GM12878 (cell line): Measurements from ENCODE around the gene COG7. TPM values are rescaled to one million over a fixed set of nuclear protein-coding genes. Genes with fewer than 3 reads are reported as not detected.
"Not testable (repeated sequence)": the region's sequence is repeated elsewhere in the genome, so short reads cannot be mapped to it uniquely, and the experiment has no call there.

ENCODE experiments used
- ATAC-seq: fragments of 200-7000 bp; cut with Tn5 transposase; 3 replicates; pipeline ENCODE4 v1.9.1; 2020; ENCODE audit warnings: mild to moderate bottlenecking, moderate library complexity
- BruUV-seq: library from RNA; stranded (reverse); fragments of 400-500 nt; replicated peaks from 2 replicates; lab custom pipeline; 2021; lab: Mats Ljungman, UMichigan
- CTCF ChIA-PET: fragments of 300-600 bp; sonication (Branson Sonifier 250); formaldehyde crosslinking; extraction: SDS; loops from one replicate; lab custom pipeline; 2021; ENCODE audit warnings: inconsistent platforms; lab: Yijun Ruan, JAX
- POLR2A ChIA-PET: fragments of 350-600 bp; formaldehyde crosslinking; extraction: SDS; loops from one replicate; lab custom pipeline; 2021; ENCODE audit warnings: inconsistent platforms; lab: Charles Lee
- RAD21 ChIA-PET: fragments of 300-600 bp; sonication (Branson Sonifier 250); formaldehyde crosslinking; loops from one replicate; lab custom pipeline; 2023; ENCODE audit warnings: antibody characterized with exemption; ENCODE audit not compliant: unreplicated experiment; lab: Charles Lee
- SMC1A ChIA-PET: fragments of 300-600 bp; sonication (Branson Sonifier 250); formaldehyde crosslinking; loops from one replicate; lab custom pipeline; 2023; ENCODE audit not compliant: unreplicated experiment, uncharacterized antibody; lab: Charles Lee
- DNase-seq: peaks from one replicate; pipeline ENCODE4 v3.0.0-alpha.2; 2011; ENCODE audit warnings: low read depth, low spot score
- FAIRE-seq: peaks from 3 replicates; lab custom pipeline; 2011; peaks lifted over from hg19 to GRCh38; lab: Jason Lieb, UNC
- H2AFZ ChIP-seq: 2 replicates; pipeline ENCODE4 v1.6.0; 2011; ENCODE audit warnings: low read depth, low read length, control low read depth; ENCODE audit not compliant: control insufficient read depth
- H3K27ac ChIP-seq: 2 replicates; pipeline ENCODE4 v1.5.1; 2011; ENCODE audit warnings: control low read depth; ENCODE audit not compliant: control insufficient read depth, insufficient read depth
- H3K27me3 ChIP-seq, 2 experiments: replicated peaks in 1 of 2; 2 replicates each; pipeline versions ENCODE4 v1.6.0 to v1.6.1; 2011; ENCODE audit warnings: low read length in 1 of 2; ENCODE audit not compliant: control insufficient read depth in 2 of 2, insufficient read depth in 2 of 2
- H3K36me3 ChIP-seq, 2 experiments: 2 replicates each; pipeline ENCODE4 v1.5.1; 2011; ENCODE audit warnings: low read length in 1 of 2; ENCODE audit not compliant: control insufficient read depth in 2 of 2, insufficient read depth in 2 of 2
- H3K4me1 ChIP-seq: 2 replicates; pipeline ENCODE4 v1.6.1; 2011; ENCODE audit warnings: mild to moderate bottlenecking, low read length, moderate library complexity, mixed read lengths; ENCODE audit not compliant: control insufficient read depth, insufficient read depth
- H3K4me2 ChIP-seq: 2 replicates; pipeline ENCODE4 v1.6.0; 2011; ENCODE audit warnings: control low read depth; ENCODE audit not compliant: control insufficient read depth, insufficient read depth
- H3K4me3 ChIP-seq: fragments of 200-600 bp; sonication (generic); 2 replicates; pipeline ENCODE4 v1.5.1; 2016
- H3K79me2 ChIP-seq: 2 replicates; pipeline ENCODE4 v1.6.0; 2011; ENCODE audit warnings: low read length; ENCODE audit not compliant: control insufficient read depth, insufficient read depth
- H3K9ac ChIP-seq: 2 replicates; pipeline ENCODE4 v1.8.0; 2011; ENCODE audit warnings: low read length, control low read depth, mixed read lengths; ENCODE audit not compliant: control insufficient read depth, insufficient read depth
- H3K9me3 ChIP-seq: replicated peaks from 3 replicates; pipeline ENCODE4 v1.5.1; 2011; ENCODE audit warnings: mild to moderate bottlenecking, low read length; ENCODE audit not compliant: control insufficient read depth, insufficient read depth
- H4K20me1 ChIP-seq: 2 replicates; pipeline ENCODE4 v1.6.0; 2011; ENCODE audit not compliant: control insufficient read depth, insufficient read depth
- BCL3 ChIP-seq: IDR thresholded peaks from 2 replicates; pipeline ENCODE4 v1.6.1; 2011; ENCODE audit warnings: borderline replicate concordance, low read depth, mild to moderate bottlenecking, moderate library complexity, low read length; ENCODE audit not compliant: insufficient read depth, poor library complexity, severe bottlenecking
- PBX3 ChIP-seq: IDR thresholded peaks from 2 replicates; pipeline ENCODE4 v1.6.1; 2011; ENCODE audit warnings: mild to moderate bottlenecking, low read depth, low read length, moderate library complexity; ENCODE audit not compliant: insufficient replicate concordance
- WGBS: methylation state at CpG from one replicate; pipeline ENCODE4 v1.1.6; 2016; ENCODE audit warnings: low lambda C conversion rate; ENCODE audit not compliant: insufficient replicate concordance, insufficient coverage; ENCODE audit errors: missing lambda C conversion rate; 5-methylcytosine and 5-hydroxymethylcytosine counted together
- in situ Hi-C: fragments of 300-500 bp; cut with MboI; formaldehyde crosslinking; loops from 9 replicates; pipeline ENCODE4 v1.14.3; 2018; ENCODE audit warnings: mixed read lengths
- intact Hi-C: fragments of 100-400 bp; cut with micrococcal nuclease; formaldehyde crosslinking; loops from one replicate; pipeline ENCODE4 v1.14.2; 2022; ENCODE audit not compliant: unreplicated experiment
- polyA plus RNA-seq, 11 experiments: library from polyadenylated mRNA; depleted of rRNA in 4 of 11; unstranded in 6 of 11; stranded (reverse) in 5 of 11; fragments of >200 nt; fragmentation: Nextera tagmentation in 4 of 11; fragmentation: Illumina TruSeq in 1 of 11; extraction: Ambion mirVana in 4 of 11; extraction: Trizol in 1 of 11; gene quantifications; 1 replicate in 1 of 11; 2 replicates in 10 of 11; pipeline versions ENCODE4 v1.2.1 to v1.2.3, GENCODE V29; 2011 to 2016; ENCODE audit warnings: inconsistent platforms in 2 of 11, missing spikeins in 2 of 11, low read depth in 1 of 11
- total RNA-seq, 4 experiments: library from RNA; depleted of rRNA in 3 of 4; stranded (reverse); fragments of >200 nt in 3 of 4; fragmentation: Illumina TruSeq in 1 of 4; extraction: Trizol in 1 of 4; gene quantifications; 2 replicates each; pipeline versions ENCODE4 v1.2.1 to v1.2.3, GENCODE V29; 2013 to 2021

Gene COG7
- total and polyA plus RNA-seq, 10 of the 15 experiments (the other 5 are each of a cell fraction or from before 2014, with no cell fraction given), result 2.9 to 24.0 (median 10.0) TPM

GRCh38 chr16:23381702-23382101 is 71.3 kb downstream of the COG7 start:
- H3K4me3 ChIP-seq, RAD21 ChIA-PET, H3K27me3 ChIP-seq, intact Hi-C loops, H3K36me3 ChIP-seq, H3K9ac ChIP-seq, H2AFZ ChIP-seq, in situ Hi-C loops, H3K79me2 ChIP-seq, H3K4me1 ChIP-seq, ATAC-seq, H3K27ac ChIP-seq, FAIRE-seq, H3K9me3 ChIP-seq, POLR2A ChIA-PET, H4K20me1 ChIP-seq, H3K4me2 ChIP-seq, BruUV-seq, DNase-seq: not testable (repeated sequence)
- SMC1A ChIA-PET, result interaction anchor here (1.2 to 1.8 kb wide), 3 partner anchors 8 to 79 kb away, joined by 3 to 7 read pairs (median 4); no protein-coding TSS in a partner anchor
- WGBS, result 57% methylated on average over 9 of the region's 9 CpGs
- CTCF ChIA-PET, result interaction anchor here (1.0 to 2.5 kb wide), 2 partner anchors 13 to 53 kb away, joined by 3 to 13 read pairs; no protein-coding TSS in a partner anchor

- Histone ChIP-seq H2AFZ (no peak overlapping the region), H4K20me1 (no peaks in the 10 kb centered on the region), H3K79me2 (no peaks in the 10 kb centered on the region), H3K27ac (no peak overlapping the region), H3K9ac (no peak overlapping the region), H3K4me1 (no peaks in the 10 kb centered on the region), H3K9me3 (no peaks in the 10 kb centered on the region), H3K4me3 (no peak overlapping the region), H3K4me2 (no peak overlapping the region), H3K36me3 (no peaks in the 10 kb centered on the region), H3K27me3 (no peaks in the 10 kb centered on the region; a peak in 1 of 4 replicates)
- WGBS, result 68% methylated on average over 17 of the region's 20 CpGs
- POLR2A ChIA-PET, result no interaction called here
- intact Hi-C loops, result no loop called here
- no peak for FAIRE-seq
- RAD21 ChIA-PET, result interaction anchor here (1.0 kb wide), 1 partner anchor 53 kb away, joined by 3 read pairs; no protein-coding TSS in a partner anchor
- in situ Hi-C loops, result no loop called here
- BruUV-seq, result no TSS peak
- CTCF ChIA-PET, result interaction anchor here (1.2 to 2.0 kb wide), 2 partner anchors 54 to 197 kb away, joined by 4 to 12 read pairs; no protein-coding TSS in a partner anchor
- SMC1A ChIA-PET, result interaction anchor here (0.6 to 1.1 kb wide), 3 partner anchors 10 to 650 kb away, joined by 3 to 4 read pairs (median 3); no protein-coding TSS in a partner anchor
- TF ChIP-seq PBX3 (no peak), BCL3 (no peak)
- TF ChIP-seq, all 136 proteins: peak for 0
- DNase-seq, result no peak
- ATAC-seq, result no peak
These were observed 72.5 kb downstream of the COG7 start for GRCh38 chr16:23380501-23380951.
